Liver (tissue), 9 donors: ENCODE results near the gene MT1M. TPM values are rescaled to one million over a fixed set of nuclear protein-coding genes. Genes with fewer than 3 reads are reported as not detected.

Experiments
- DNase-seq: peaks from one replicate; pipeline ENCODE4 v3.0.0-alpha.2; 2017; ENCODE audit warnings: low spot score
- H3K27ac ChIP-seq, 2 donors: one replicate each; pipeline ENCODE4 v1.7.0; 2013; ENCODE audit warnings: inconsistent platforms in 2 of 2, low read length in 2 of 2, control low read depth in 1 of 2, low read depth in 1 of 2, mild to moderate bottlenecking in 1 of 2
- H3K27me3 ChIP-seq, 4 donors: one replicate each; pipeline versions ENCODE4 v1.6.1 to v1.7.0; 2013; ENCODE audit warnings: low read length in 3 of 4, inconsistent platforms in 1 of 4, mild to moderate bottlenecking in 1 of 4, moderate library complexity in 1 of 4; ENCODE audit not compliant: control insufficient read depth in 4 of 4, insufficient read depth in 4 of 4
- H3K36me3 ChIP-seq, 4 donors: one replicate each; pipeline versions ENCODE4 v1.6.1 to v1.7.0; 2013; ENCODE audit warnings: low read length in 3 of 4, mild to moderate bottlenecking in 3 of 4, low read depth in 1 of 4, moderate library complexity in 1 of 4; ENCODE audit not compliant: control insufficient read depth in 4 of 4, insufficient read depth in 3 of 4
- H3K4me1 ChIP-seq, 4 donors: one replicate each; pipeline versions ENCODE4 v1.6.1 to v1.7.0; 2013; ENCODE audit warnings: low read length in 3 of 4, mild to moderate bottlenecking in 3 of 4, moderate library complexity in 1 of 4; ENCODE audit not compliant: control insufficient read depth in 4 of 4, insufficient read depth in 4 of 4
- H3K4me3 ChIP-seq, 3 donors: one replicate each; pipeline versions ENCODE4 v1.6.1 to v1.7.0; 2013; ENCODE audit warnings: low read length in 3 of 3, control low read depth in 1 of 3, low read depth in 1 of 3, mild to moderate bottlenecking in 1 of 3
- H3K9ac ChIP-seq, 2 donors: one replicate each; pipeline ENCODE4 v1.7.0; 2013; ENCODE audit warnings: low read length in 2 of 2, mild to moderate bottlenecking in 2 of 2, moderate library complexity in 2 of 2, control low read depth in 1 of 2, low read depth in 1 of 2
- H3K9me3 ChIP-seq, 4 donors: one replicate each; pipeline versions ENCODE4 v1.6.1 to v1.7.0; 2013; ENCODE audit warnings: low read length in 3 of 4; ENCODE audit not compliant: control insufficient read depth in 4 of 4
- CTCF ChIP-seq: fragments of 150-350 bp; IDR thresholded peaks from 2 replicates; pipeline ENCODE4 v1.5.1; 2017; ENCODE audit warnings: improper control_type of control experiment, low read depth, low read length; ENCODE audit not compliant: missing input control
- EGR1 ChIP-seq, 2 donors: IDR thresholded peaks; 2 replicates each; pipeline ENCODE4 v1.6.1; 2016 to 2018; ENCODE audit warnings: antibody characterized with exemption in 2 of 2, low read depth in 2 of 2
- FOXA1 ChIP-seq: IDR thresholded peaks from 2 replicates; pipeline ENCODE4 v1.6.1; 2016; ENCODE audit warnings: antibody characterized with exemption
- FOXA2 ChIP-seq: IDR thresholded peaks from 2 replicates; pipeline ENCODE4 v1.6.1; 2016; ENCODE audit warnings: antibody characterized with exemption
- GABPA ChIP-seq, 2 donors: IDR thresholded peaks in 1 of 2; conservative IDR thresholded peaks in 1 of 2; 2 replicates each; pipeline ENCODE4 v1.6.1; 2016; ENCODE audit warnings: antibody characterized with exemption in 2 of 2, mild to moderate bottlenecking in 1 of 2, moderate library complexity in 1 of 2
- HNF4A ChIP-seq, 2 donors: conservative IDR thresholded peaks; 2 replicates each; pipeline ENCODE4 v1.6.1; 2016; ENCODE audit warnings: antibody characterized with exemption in 2 of 2, mild to moderate bottlenecking in 2 of 2
- HNF4G ChIP-seq: IDR thresholded peaks from 2 replicates; pipeline ENCODE4 v1.6.1; 2016; ENCODE audit warnings: antibody characterized with exemption
- JUND ChIP-seq, 2 donors: IDR thresholded peaks; 2 replicates each; pipeline ENCODE4 v1.6.1; 2016; ENCODE audit warnings: antibody characterized with exemption in 2 of 2
- MAX ChIP-seq: IDR thresholded peaks from 2 replicates; pipeline ENCODE4 v1.6.1; 2016; ENCODE audit warnings: antibody characterized with exemption
- NR2F2 ChIP-seq: IDR thresholded peaks from 2 replicates; pipeline ENCODE4 v1.6.1; 2016; ENCODE audit warnings: antibody characterized with exemption
- RAD21 ChIP-seq, 2 donors: IDR thresholded peaks; 2 replicates each; pipeline ENCODE4 v1.6.1; 2016; ENCODE audit warnings: antibody characterized with exemption in 2 of 2, mild to moderate bottlenecking in 2 of 2
- REST ChIP-seq: IDR thresholded peaks from 2 replicates; pipeline ENCODE4 v1.6.1; 2016; ENCODE audit warnings: antibody characterized with exemption, mild to moderate bottlenecking
- RXRA ChIP-seq, 2 donors: IDR thresholded peaks; 2 replicates each; pipeline ENCODE4 v1.6.1; 2017 to 2018; ENCODE audit warnings: antibody characterized with exemption in 2 of 2, mild to moderate bottlenecking in 1 of 2
- SP1 ChIP-seq: IDR thresholded peaks from 2 replicates; pipeline ENCODE4 v1.6.1; 2018; ENCODE audit warnings: antibody characterized with exemption, mild to moderate bottlenecking
- TAF1 ChIP-seq: conservative IDR thresholded peaks from 2 replicates; pipeline ENCODE4 v1.6.1; 2016; ENCODE audit warnings: antibody characterized with exemption, mild to moderate bottlenecking
- YY1 ChIP-seq: IDR thresholded peaks from 2 replicates; pipeline ENCODE4 v1.6.1; 2016; ENCODE audit warnings: antibody characterized with exemption, mild to moderate bottlenecking
- WGBS: extraction: QIAGEN DNeasy Blood & Tissue Kit; methylation state at CpG from one replicate; pipeline ENCODE4 v1.1.7; 2013; 5-methylcytosine and 5-hydroxymethylcytosine counted together
- polyA plus RNA-seq, 2 donors: library from polyadenylated mRNA; stranded (reverse) in 1 of 2; unstranded in 1 of 2; fragments of 200-250 nt in 1 of 2; fragments of >200 nt in 1 of 2; fragmentation: Nextera tagmentation in 1 of 2; extraction: Ambion mirVana in 1 of 2; gene quantifications; one replicate each; pipeline versions ENCODE4 v1.2.1 to v1.2.3, GENCODE V29; 2013 to 2015
- total RNA-seq, 2 donors: library from RNA; depleted of rRNA; stranded (reverse); fragments of >200 nt; gene quantifications; one replicate each; pipeline ENCODE4 v1.2.3, GENCODE V29; 2014
- TF ChIP-seq, protein P1 (sequence below): IDR thresholded peaks from 2 replicates; pipeline ENCODE4 v1.6.1; 2016; ENCODE audit warnings: antibody characterized with exemption
- TF ChIP-seq, protein P2 (sequence below): IDR thresholded peaks from 2 replicates; pipeline ENCODE4 v1.6.1; 2016; ENCODE audit warnings: antibody characterized with exemption
- donor health status: healthy.
- donor health status: healthy.
- donor health status: healthy.
- donor health status: healthy.
- donor health status: healthy.

MT1M gene
- total and polyA plus RNA-seq, 4 donors = 20.4 to 343 (median 194) TPM

DNA sequence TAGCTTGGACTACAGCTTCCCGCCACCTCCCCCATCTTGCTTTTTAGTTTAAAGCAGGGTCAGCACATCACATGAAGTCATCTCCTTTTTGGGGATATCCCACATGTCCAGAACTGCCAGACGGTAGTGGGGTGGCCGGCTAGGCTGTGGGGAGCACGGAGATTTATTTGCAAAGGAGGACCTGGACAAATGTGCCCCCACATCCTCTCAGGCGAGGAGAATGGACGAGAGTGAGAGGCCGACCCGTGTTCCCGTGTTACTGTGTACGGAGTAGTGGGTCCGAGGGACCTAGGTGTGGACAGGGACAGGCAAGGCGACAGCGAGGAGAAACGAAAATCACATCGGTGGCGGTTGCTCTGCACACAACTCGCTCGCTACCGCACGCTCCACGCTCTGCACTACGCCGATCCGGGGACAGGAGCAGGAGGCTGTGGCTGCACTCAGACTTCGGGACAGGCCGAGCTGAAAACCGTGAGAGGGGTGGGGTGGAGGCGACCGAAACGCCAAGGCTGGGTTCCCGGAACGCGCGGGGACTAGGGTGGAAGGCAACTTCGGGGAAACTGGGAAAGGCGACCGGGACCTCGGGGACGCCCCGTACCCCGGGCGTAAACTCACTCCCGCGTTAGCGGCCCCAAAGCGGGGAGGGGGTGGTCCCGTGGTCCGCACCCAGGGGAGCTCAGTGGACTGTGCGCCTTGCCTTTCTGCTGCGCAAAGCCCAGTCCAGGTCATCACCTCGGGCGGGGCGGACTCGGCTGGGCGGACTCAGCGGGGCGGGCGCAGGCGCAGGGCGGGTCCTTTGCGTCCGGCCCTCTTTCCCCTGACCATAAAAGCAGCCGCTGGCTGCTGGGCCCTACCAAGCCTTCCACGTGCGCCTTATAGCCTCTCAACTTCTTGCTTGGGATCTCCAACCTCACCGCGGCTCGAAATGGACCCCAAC lies 5.6 kb downstream of the MT1M start, which contains the start of gene MT1A:
MT1A (plus strand) TSS at position 853 of the 937 bp plus-strand sequence; CDS start at position 926, 73 bp downstream.
- Histone ChIP-seq H3K9me3 (no peaks in the 10 kb centered on the region), H3K27ac (peak within 1 kb of the TSS; percentile 86 to 87), H3K4me3 (peak within 1 kb of the TSS; percentile 49 to 57 (median 55)), H3K27me3 (no peaks in the 10 kb centered on the region), H3K36me3 (no peaks in the 10 kb centered on the region), H3K4me1 (peaks cover 4 to 32% (median 10%) of the 10 kb centered on the region in 4 donors), H3K9ac (peak within 1 kb of the TSS; percentile 10 to 11)
- peak in 1 of 2 donors; percentile 24 for TF ChIP-seq RAD21 (IDR thresholded peaks at IDR 0.05)
- no peak for TF ChIP-seq CTCF
- peak; percentile 94 for TF ChIP-seq TAF1
- TF ChIP-seq NR2F2 = peak; percentile 53
- peak; percentile 48 to 52 for TF ChIP-seq RXRA (IDR thresholded peaks at IDR 0.05)
- TF ChIP-seq REST = peak; percentile 73
- TF ChIP-seq FOXA1 = no peak
- TF ChIP-seq MAX = no peak
- no peak for TF ChIP-seq FOXA2
- peak; percentile 58 to 71 for TF ChIP-seq HNF4A (conservative IDR thresholded peaks at IDR 0.05)
- TF ChIP-seq, protein P1, sequence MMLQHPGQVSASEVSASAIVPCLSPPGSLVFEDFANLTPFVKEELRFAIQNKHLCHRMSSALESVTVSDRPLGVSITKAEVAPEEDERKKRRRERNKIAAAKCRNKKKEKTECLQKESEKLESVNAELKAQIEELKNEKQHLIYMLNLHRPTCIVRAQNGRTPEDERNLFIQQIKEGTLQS = no peak
- TF ChIP-seq EGR1 (IDR thresholded peaks at IDR 0.05; ENCODE audit: low read depth in 2 of 2) = no peak
- TF ChIP-seq JUND (IDR thresholded peaks at IDR 0.05) = no peak
- TF ChIP-seq SP1 = peak; percentile 59
- TF ChIP-seq, protein P2, sequence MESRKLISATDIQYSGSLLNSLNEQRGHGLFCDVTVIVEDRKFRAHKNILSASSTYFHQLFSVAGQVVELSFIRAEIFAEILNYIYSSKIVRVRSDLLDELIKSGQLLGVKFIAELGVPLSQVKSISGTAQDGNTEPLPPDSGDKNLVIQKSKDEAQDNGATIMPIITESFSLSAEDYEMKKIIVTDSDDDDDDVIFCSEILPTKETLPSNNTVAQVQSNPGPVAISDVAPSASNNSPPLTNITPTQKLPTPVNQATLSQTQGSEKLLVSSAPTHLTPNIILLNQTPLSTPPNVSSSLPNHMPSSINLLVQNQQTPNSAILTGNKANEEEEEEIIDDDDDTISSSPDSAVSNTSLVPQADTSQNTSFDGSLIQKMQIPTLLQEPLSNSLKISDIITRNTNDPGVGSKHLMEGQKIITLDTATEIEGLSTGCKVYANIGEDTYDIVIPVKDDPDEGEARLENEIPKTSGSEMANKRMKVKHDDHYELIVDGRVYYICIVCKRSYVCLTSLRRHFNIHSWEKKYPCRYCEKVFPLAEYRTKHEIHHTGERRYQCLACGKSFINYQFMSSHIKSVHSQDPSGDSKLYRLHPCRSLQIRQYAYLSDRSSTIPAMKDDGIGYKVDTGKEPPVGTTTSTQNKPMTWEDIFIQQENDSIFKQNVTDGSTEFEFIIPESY = no peak
- TF ChIP-seq YY1 = peak; percentile 33
- no peak for TF ChIP-seq HNF4G
- no peak for TF ChIP-seq GABPA (IDR thresholded peaks at IDR 0.05 in 1 of 2, conservative IDR thresholded peaks at IDR 0.05 in 1 of 2)
- DNase-seq = peak; percentile 75
- WGBS = 7% methylated on average over 68 of the region's 68 CpGs
